HEK293 (cell line): ENCODE measurements around the gene RPL22.

ENCODE experiments used
- CTCF ChIP-seq: fragments of 450-650 bp; formaldehyde crosslinking; IDR thresholded peaks from 2 replicates; pipeline ENCODE4 v1.5.1; 2016; ENCODE audit warnings: missing biosample characterization, missing genetic modification characterization
- PATZ1 ChIP-seq: fragments of 450-650 bp; formaldehyde crosslinking; IDR thresholded peaks from 2 replicates; pipeline ENCODE4 v1.5.1; 2016; ENCODE audit warnings: missing biosample characterization, missing genetic modification characterization
- PRDM10 ChIP-seq: fragments of 450-650 bp; formaldehyde crosslinking; IDR thresholded peaks from 2 replicates; pipeline ENCODE4 v1.5.1; 2016; ENCODE audit warnings: missing biosample characterization, missing genetic modification characterization
- RBAK ChIP-seq: fragments of 450-650 bp; formaldehyde crosslinking; IDR thresholded peaks from 2 replicates; pipeline ENCODE4 v1.5.1; 2016; ENCODE audit warnings: missing biosample characterization, missing genetic modification characterization
- ZBTB1 ChIP-seq: fragments of 450-650 bp; formaldehyde crosslinking; IDR thresholded peaks from 2 replicates; pipeline ENCODE4 v1.5.1; 2016; ENCODE audit warnings: missing biosample characterization, missing genetic modification characterization
- ZNF121 ChIP-seq: fragments of 450-650 bp; formaldehyde crosslinking; IDR thresholded peaks from 2 replicates; pipeline ENCODE4 v1.5.1; 2016; ENCODE audit warnings: missing biosample characterization, missing genetic modification characterization
- ZNF221 ChIP-seq: fragments of 450-650 bp; formaldehyde crosslinking; IDR thresholded peaks from 2 replicates; pipeline ENCODE4 v1.5.1; 2017; ENCODE audit warnings: missing biosample characterization, missing genetic modification characterization, borderline replicate concordance
- ZNF292 ChIP-seq: fragments of 450-650 bp; formaldehyde crosslinking; IDR thresholded peaks from 2 replicates; pipeline ENCODE4 v1.5.1; 2016; ENCODE audit warnings: low read depth, missing biosample characterization, missing genetic modification characterization, borderline replicate concordance
- ZNF571 ChIP-seq: fragments of 450-650 bp; formaldehyde crosslinking; IDR thresholded peaks from 2 replicates; pipeline ENCODE4 v1.5.0; 2017; ENCODE audit warnings: missing biosample characterization, missing genetic modification characterization
- ZNF704 ChIP-seq: fragments of 450-650 bp; formaldehyde crosslinking; IDR thresholded peaks from 2 replicates; pipeline ENCODE4 v1.5.1; 2016; ENCODE audit warnings: missing biosample characterization, missing genetic modification characterization
- ZNF785 ChIP-seq: fragments of 450-650 bp; formaldehyde crosslinking; IDR thresholded peaks from 2 replicates; pipeline ENCODE4 v1.5.1; 2016; ENCODE audit warnings: missing biosample characterization, missing genetic modification characterization
- ZNF791 ChIP-seq: fragments of 450-650 bp; formaldehyde crosslinking; IDR thresholded peaks from 2 replicates; pipeline ENCODE4 v1.5.1; 2016; ENCODE audit warnings: missing biosample characterization, missing genetic modification characterization

- TF ChIP-seq ZNF292 = no peak
- TF ChIP-seq ZNF571 (tag by site-specific recombination) = no peak
- no peak for TF ChIP-seq ZNF791 (tag by site-specific recombination)
- no peak for TF ChIP-seq ZNF121
- no peak for TF ChIP-seq CTCF
- no peak for TF ChIP-seq ZNF221
- TF ChIP-seq ZBTB1 = no peak
- TF ChIP-seq ZNF785 (tag by site-specific recombination) = no peak
- no peak for TF ChIP-seq ZNF704 (tag by site-specific recombination)
- no peak for TF ChIP-seq PRDM10 (tag by site-specific recombination)
- TF ChIP-seq PATZ1 (tag by site-specific recombination) = no peak
- no peak for TF ChIP-seq RBAK (tag by site-specific recombination)
Observed at GRCh38 chr1:6166655-6167390, 32.6 kb downstream of the RPL22 start.
